ENCODE results near the gene SIRPA.

DNA sequence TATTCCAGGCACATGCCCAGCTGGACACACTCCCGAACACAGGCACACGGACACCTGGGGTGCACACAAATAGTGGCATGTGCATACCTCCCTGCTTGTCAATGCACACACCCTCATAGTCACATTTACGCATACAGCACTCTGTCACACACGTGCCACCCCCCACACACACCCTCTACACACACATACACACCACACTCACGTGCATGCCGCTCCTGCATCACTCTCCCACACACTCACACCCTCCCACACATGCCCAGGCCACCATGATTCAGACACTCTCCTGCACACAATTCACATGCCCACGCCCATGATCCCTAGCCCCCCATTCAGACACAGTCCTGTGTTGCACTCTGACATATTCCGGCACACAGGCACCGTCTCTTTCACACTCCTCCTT, 13.0 kb downstream of the SIRPA start:
- TF ChIP-seq SIN3A (IDR thresholded peaks at IDR 0.05; ENCODE audit: borderline replicate concordance, insufficient read depth, low read length) (no peak), POLR2AphosphoS5 (IDR thresholded peaks at IDR 0.05; ENCODE audit: low read depth, low read length) (no peak), TAF1 (IDR thresholded peaks at IDR 0.05; ENCODE audit: borderline replicate concordance, insufficient read depth, low read length) (no peak)
- TF ChIP-seq, protein P1, sequence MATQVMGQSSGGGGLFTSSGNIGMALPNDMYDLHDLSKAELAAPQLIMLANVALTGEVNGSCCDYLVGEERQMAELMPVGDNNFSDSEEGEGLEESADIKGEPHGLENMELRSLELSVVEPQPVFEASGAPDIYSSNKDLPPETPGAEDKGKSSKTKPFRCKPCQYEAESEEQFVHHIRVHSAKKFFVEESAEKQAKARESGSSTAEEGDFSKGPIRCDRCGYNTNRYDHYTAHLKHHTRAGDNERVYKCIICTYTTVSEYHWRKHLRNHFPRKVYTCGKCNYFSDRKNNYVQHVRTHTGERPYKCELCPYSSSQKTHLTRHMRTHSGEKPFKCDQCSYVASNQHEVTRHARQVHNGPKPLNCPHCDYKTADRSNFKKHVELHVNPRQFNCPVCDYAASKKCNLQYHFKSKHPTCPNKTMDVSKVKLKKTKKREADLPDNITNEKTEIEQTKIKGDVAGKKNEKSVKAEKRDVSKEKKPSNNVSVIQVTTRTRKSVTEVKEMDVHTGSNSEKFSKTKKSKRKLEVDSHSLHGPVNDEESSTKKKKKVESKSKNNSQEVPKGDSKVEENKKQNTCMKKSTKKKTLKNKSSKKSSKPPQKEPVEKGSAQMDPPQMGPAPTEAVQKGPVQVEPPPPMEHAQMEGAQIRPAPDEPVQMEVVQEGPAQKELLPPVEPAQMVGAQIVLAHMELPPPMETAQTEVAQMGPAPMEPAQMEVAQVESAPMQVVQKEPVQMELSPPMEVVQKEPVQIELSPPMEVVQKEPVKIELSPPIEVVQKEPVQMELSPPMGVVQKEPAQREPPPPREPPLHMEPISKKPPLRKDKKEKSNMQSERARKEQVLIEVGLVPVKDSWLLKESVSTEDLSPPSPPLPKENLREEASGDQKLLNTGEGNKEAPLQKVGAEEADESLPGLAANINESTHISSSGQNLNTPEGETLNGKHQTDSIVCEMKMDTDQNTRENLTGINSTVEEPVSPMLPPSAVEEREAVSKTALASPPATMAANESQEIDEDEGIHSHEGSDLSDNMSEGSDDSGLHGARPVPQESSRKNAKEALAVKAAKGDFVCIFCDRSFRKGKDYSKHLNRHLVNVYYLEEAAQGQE (IDR thresholded peaks at IDR 0.05; ENCODE audit: insufficient read depth in 1 of 2, low read depth in 2 of 2, low read length in 2 of 2) = no peak

All from PFSK-1 (cell line).